SU-DHL-6 (cell line): ENCODE measurements around the gene ETDA.
"Not testable (repeated sequence)": the region's sequence is repeated elsewhere in the genome, so short reads cannot be mapped to it uniquely, and the experiment has no call there.

Experiments used
- EZH2phosphoT487 ChIP-seq: fragments of 200-600 bp; sonication (generic), shearing (Covaris generic); conservative IDR thresholded peaks from 2 replicates; pipeline ENCODE4 v1.6.1; 2018; ENCODE audit warnings: mild to moderate bottlenecking, antibody characterized with exemption, low read length, moderate library complexity, mixed read lengths
- TF ChIP-seq, protein P1 (sequence below): fragments of 200-600 bp; sonication (generic); IDR thresholded peaks from one replicate; pipeline ENCODE4 v1.5.1; 2017; ENCODE audit warnings: antibody characterized with exemption, mild to moderate bottlenecking, low read length, moderate library complexity; ENCODE audit not compliant: insufficient read depth, poor library complexity, severe bottlenecking

DNA sequence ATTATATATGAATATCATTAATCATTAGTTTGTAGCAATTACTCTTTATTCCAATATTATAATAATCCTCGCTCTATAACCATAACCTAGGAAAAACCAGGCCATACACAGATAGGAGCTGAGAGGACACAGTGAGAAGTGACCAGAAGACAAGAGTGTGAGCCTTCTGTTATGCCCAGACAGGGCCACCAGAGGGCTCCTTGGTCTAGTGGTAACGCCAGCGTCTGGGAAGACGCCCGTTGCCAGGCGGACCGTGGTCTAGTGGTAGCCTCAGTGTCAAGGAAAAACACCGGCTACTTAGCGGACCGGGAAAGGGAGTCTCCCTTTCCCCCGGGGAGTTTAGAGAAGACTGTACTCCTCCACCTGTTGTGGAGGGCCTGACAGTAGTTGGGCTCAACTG lies 45.4 kb upstream of the ETDA start:
- TF ChIP-seq, protein P1, sequence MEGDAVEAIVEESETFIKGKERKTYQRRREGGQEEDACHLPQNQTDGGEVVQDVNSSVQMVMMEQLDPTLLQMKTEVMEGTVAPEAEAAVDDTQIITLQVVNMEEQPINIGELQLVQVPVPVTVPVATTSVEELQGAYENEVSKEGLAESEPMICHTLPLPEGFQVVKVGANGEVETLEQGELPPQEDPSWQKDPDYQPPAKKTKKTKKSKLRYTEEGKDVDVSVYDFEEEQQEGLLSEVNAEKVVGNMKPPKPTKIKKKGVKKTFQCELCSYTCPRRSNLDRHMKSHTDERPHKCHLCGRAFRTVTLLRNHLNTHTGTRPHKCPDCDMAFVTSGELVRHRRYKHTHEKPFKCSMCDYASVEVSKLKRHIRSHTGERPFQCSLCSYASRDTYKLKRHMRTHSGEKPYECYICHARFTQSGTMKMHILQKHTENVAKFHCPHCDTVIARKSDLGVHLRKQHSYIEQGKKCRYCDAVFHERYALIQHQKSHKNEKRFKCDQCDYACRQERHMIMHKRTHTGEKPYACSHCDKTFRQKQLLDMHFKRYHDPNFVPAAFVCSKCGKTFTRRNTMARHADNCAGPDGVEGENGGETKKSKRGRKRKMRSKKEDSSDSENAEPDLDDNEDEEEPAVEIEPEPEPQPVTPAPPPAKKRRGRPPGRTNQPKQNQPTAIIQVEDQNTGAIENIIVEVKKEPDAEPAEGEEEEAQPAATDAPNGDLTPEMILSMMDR: not testable (repeated sequence)
- not testable (repeated sequence) for TF ChIP-seq EZH2phosphoT487
